H1 (cell line): ENCODE measurements around the gene ARL10. TPM values are rescaled to one million over a fixed set of nuclear protein-coding genes. Genes with fewer than 3 reads are reported as not detected.
A peak's percentile ranks its signal among the peaks of the same experiment; 100 is the strongest.

Experiments
- CTCF ChIA-PET: fragments of 300-600 bp; sonication (Branson Sonifier 250); formaldehyde crosslinking; loops from one replicate; lab custom pipeline; 2021; ENCODE audit not compliant: partially characterized antibody; lab: Charles Lee
- POLR2A ChIA-PET: fragments of 300-600 bp; sonication (Branson Sonifier 250); formaldehyde crosslinking; loops from one replicate; lab custom pipeline; 2021; ENCODE audit warnings: inconsistent platforms; ENCODE audit not compliant: partially characterized antibody; lab: Charles Lee
- DNase-seq, 2 experiments: peaks; one replicate each; pipeline versions ENCODE4 v3.0.0 to v3.0.0-alpha.2; 2010 to 2022; ENCODE audit warnings: low spot score in 2 of 2, low read depth in 1 of 2, mixed read lengths in 1 of 2
- FAIRE-seq: peaks from 2 replicates; lab custom pipeline; 2011; peaks lifted over from hg19 to GRCh38; lab: Jason Lieb, UNC
- H2AFZ ChIP-seq: 2 replicates; pipeline ENCODE4 v1.8.1; 2012; ENCODE audit warnings: low read length, inconsistent platforms
- H2AK5ac ChIP-seq: 2 replicates; pipeline ENCODE4 v1.6.1; 2013; ENCODE audit warnings: low read depth, low read length
- H2BK120ac ChIP-seq: replicated peaks from 2 replicates; pipeline ENCODE3; 2013; ENCODE audit warnings: low read depth, low read length, inconsistent platforms
- H2BK12ac ChIP-seq: 2 replicates; pipeline ENCODE4 v1.6.1; 2013; ENCODE audit warnings: low read depth, low read length
- H2BK15ac ChIP-seq: 2 replicates; pipeline ENCODE4 v1.6.1; 2013; ENCODE audit warnings: low read length
- H2BK20ac ChIP-seq: 2 replicates; pipeline ENCODE4 v1.6.1; 2013; ENCODE audit warnings: low read length
- H2BK5ac ChIP-seq: 2 replicates; pipeline ENCODE4 v1.6.1; 2013; ENCODE audit warnings: low read depth, low read length
- H3K14ac ChIP-seq: 2 replicates; pipeline ENCODE4 v1.6.1; 2013; ENCODE audit warnings: inconsistent platforms; ENCODE audit not compliant: insufficient read length
- H3K18ac ChIP-seq: 2 replicates; pipeline ENCODE4 v1.6.1; 2013; ENCODE audit warnings: low read length; ENCODE audit errors: extremely low read depth
- H3K23ac ChIP-seq: 2 replicates; pipeline ENCODE4 v1.6.1; 2013; ENCODE audit warnings: inconsistent platforms; ENCODE audit not compliant: insufficient read length
- H3K23me2 ChIP-seq: 2 replicates; pipeline ENCODE4 v1.6.1; 2013; ENCODE audit warnings: low read depth, low read length
- H3K27ac ChIP-seq: 2 replicates; pipeline ENCODE4 v1.6.1; 2011; ENCODE audit warnings: low read depth, low read length, inconsistent platforms
- H3K27me3 ChIP-seq, 4 experiments: replicated peaks in 1 of 4; 1 replicate in 1 of 4; 2 replicates in 3 of 4; pipeline versions ENCODE4 v1.6.1 to v1.8.1; 2011 to 2013; ENCODE audit warnings: low read length in 3 of 4, mild to moderate bottlenecking in 3 of 4, inconsistent platforms in 2 of 4, mixed read lengths in 2 of 4, moderate library complexity in 1 of 4; ENCODE audit not compliant: control insufficient read depth in 3 of 4, insufficient read depth in 3 of 4; ENCODE audit errors: extremely low read depth in 1 of 4
- H3K36me3 ChIP-seq, 4 experiments: 2 replicates each; pipeline versions ENCODE4 v1.6.1 to v1.8.1; 2011 to 2013; ENCODE audit warnings: mild to moderate bottlenecking in 4 of 4, low read length in 3 of 4, moderate library complexity in 2 of 4, control low read depth in 1 of 4, inconsistent platforms in 1 of 4; ENCODE audit not compliant: insufficient read depth in 4 of 4, control insufficient read depth in 2 of 4
- H3K4ac ChIP-seq: replicated peaks from 2 replicates; pipeline ENCODE3; 2013; ENCODE audit warnings: low read length, low read depth, mixed read lengths, inconsistent platforms; ENCODE audit not compliant: insufficient read length
- H3K4me1 ChIP-seq, 4 experiments: replicated peaks in 1 of 4; 1 replicate in 1 of 4; 2 replicates in 3 of 4; pipeline versions ENCODE4 v1.6.1 to v1.8.1; 2011 to 2013; ENCODE audit warnings: low read length in 3 of 4, inconsistent platforms in 2 of 4, mixed read lengths in 1 of 4; ENCODE audit not compliant: insufficient read depth in 4 of 4, control insufficient read depth in 3 of 4
- H3K4me2 ChIP-seq, 2 experiments: 2 replicates each; pipeline versions ENCODE4 v1.6.1 to v1.8.1; 2011 to 2013; ENCODE audit warnings: low read depth in 2 of 2, low read length in 2 of 2, control low read depth in 1 of 2, inconsistent platforms in 1 of 2, mild to moderate bottlenecking in 1 of 2; ENCODE audit not compliant: insufficient read depth in 1 of 2
- H3K4me3 ChIP-seq, 4 experiments: fragments of 200-600, 300-600 bp in 1 of 4; sonication (generic), shearing (Covaris generic), sonication (Bioruptor Twin) in 1 of 4; 2 replicates each; pipeline versions ENCODE4 v1.5.1 to v1.8.1; 2011 to 2016; ENCODE audit warnings: low read length in 4 of 4, low read depth in 3 of 4, control low read depth in 2 of 4, inconsistent platforms in 2 of 4, mild to moderate bottlenecking in 2 of 4, mixed read lengths in 1 of 4, moderate library complexity in 1 of 4; ENCODE audit not compliant: insufficient read depth in 2 of 4; ENCODE audit errors: extremely low read depth in 1 of 4
- H3K56ac ChIP-seq: replicated peaks from 2 replicates; pipeline ENCODE3; 2013; ENCODE audit warnings: low read depth, mild to moderate bottlenecking, mixed read lengths, low read length, inconsistent platforms; ENCODE audit not compliant: insufficient read length
- H3K79me1 ChIP-seq: 2 replicates; pipeline ENCODE4 v1.6.1; 2013; ENCODE audit warnings: low read depth, low read length, control low read depth
- H3K79me2 ChIP-seq, 2 experiments: 2 replicates each; pipeline versions ENCODE4 v1.6.1 to v1.8.1; 2012 to 2013; ENCODE audit warnings: low read length in 2 of 2, mild to moderate bottlenecking in 2 of 2, inconsistent platforms in 1 of 2; ENCODE audit not compliant: insufficient read depth in 2 of 2, control insufficient read depth in 1 of 2
- H3K9ac ChIP-seq, 4 experiments: replicated peaks in 1 of 4; 1 replicate in 1 of 4; 2 replicates in 3 of 4; pipeline versions ENCODE4 v1.6.1 to v1.8.1; 2011 to 2013; ENCODE audit warnings: low read depth in 3 of 4, low read length in 3 of 4, control low read depth in 2 of 4, mild to moderate bottlenecking in 2 of 4, moderate library complexity in 2 of 4, inconsistent platforms in 1 of 4; ENCODE audit errors: extremely low read depth in 1 of 4
- H3K9me3 ChIP-seq, 2 experiments: 2 replicates each; pipeline versions ENCODE4 v1.6.1 to v1.8.1; 2012 to 2013; ENCODE audit warnings: mild to moderate bottlenecking in 2 of 2, moderate library complexity in 2 of 2, control low read depth in 1 of 2, inconsistent platforms in 1 of 2, low read depth in 1 of 2, low read length in 1 of 2, mixed read lengths in 1 of 2; ENCODE audit not compliant: insufficient read depth in 2 of 2
- H4K20me1 ChIP-seq, 2 experiments: replicated peaks in 1 of 2; 2 replicates each; pipeline versions ENCODE3 to v1.8.1; 2011 to 2013; ENCODE audit warnings: inconsistent platforms in 2 of 2, low read length in 2 of 2, mild to moderate bottlenecking in 1 of 2; ENCODE audit not compliant: insufficient read depth in 2 of 2, control insufficient read depth in 1 of 2
- H4K5ac ChIP-seq: 2 replicates; pipeline ENCODE4 v1.6.1; 2013; ENCODE audit warnings: low read length, low read depth, mixed read lengths, inconsistent platforms; ENCODE audit not compliant: insufficient read length
- H4K8ac ChIP-seq: 2 replicates; pipeline ENCODE4 v1.8.0; 2013; ENCODE audit warnings: mild to moderate bottlenecking, moderate library complexity, low read length, inconsistent platforms; ENCODE audit not compliant: insufficient read depth; ENCODE audit errors: extremely low read depth
- H4K91ac ChIP-seq: replicated peaks from 2 replicates; pipeline ENCODE3; 2013; ENCODE audit warnings: low read length, mixed read lengths, inconsistent platforms; ENCODE audit not compliant: insufficient read length
- BACH1 ChIP-seq: IDR thresholded peaks from 2 replicates; pipeline ENCODE4 v1.6.1; 2012; ENCODE audit warnings: low read length, improper control_type of control experiment
- EZH2 ChIP-seq: fragments of 200-600 bp; sonication (generic); IDR thresholded peaks from 2 replicates; pipeline ENCODE4 v1.7.1; 2012; ENCODE audit warnings: low read depth, mild to moderate bottlenecking, moderate library complexity, low read length, inconsistent platforms; ENCODE audit not compliant: severe bottlenecking
- GABPA ChIP-seq: IDR thresholded peaks from 2 replicates; pipeline ENCODE4 v1.6.1; 2011; ENCODE audit warnings: mild to moderate bottlenecking, low read length, moderate library complexity, borderline replicate concordance; ENCODE audit not compliant: insufficient read depth
- JUN ChIP-seq: IDR thresholded peaks from 2 replicates; pipeline ENCODE4 v1.6.1; 2011; ENCODE audit warnings: low read depth, mild to moderate bottlenecking, improper control_type of control experiment, low read length
- KDM4A ChIP-seq: IDR thresholded peaks from one replicate; pipeline ENCODE4 v1.7.1; 2012; ENCODE audit warnings: low read depth, mild to moderate bottlenecking, moderate library complexity, low read length, inconsistent platforms; ENCODE audit not compliant: severe bottlenecking
- RNF2 ChIP-seq: fragments of 200-900, 300-1000 bp; sonication (generic); IDR thresholded peaks from 2 replicates; pipeline ENCODE4 v1.7.1; 2016; ENCODE audit warnings: borderline replicate concordance, low read depth, mild to moderate bottlenecking, antibody characterized with exemption, low read length; ENCODE audit not compliant: poor library complexity, severe bottlenecking; ENCODE audit errors: missing control alignments
- SIX5 ChIP-seq: IDR thresholded peaks from 2 replicates; pipeline ENCODE4 v1.6.1; 2011; ENCODE audit warnings: mild to moderate bottlenecking, low read depth, low read length
- SP4 ChIP-seq: IDR thresholded peaks from 2 replicates; pipeline ENCODE4 v1.6.1; 2012; ENCODE audit warnings: low read length, inconsistent platforms
- SUZ12 ChIP-seq: fragments of 200-600 bp; sonication (generic); IDR thresholded peaks from 2 replicates; pipeline ENCODE4 v1.6.1; 2012; ENCODE audit warnings: mild to moderate bottlenecking, inconsistent platforms, low read length, moderate library complexity, mixed read lengths
- TCF12 ChIP-seq: IDR thresholded peaks from 2 replicates; pipeline ENCODE4 v1.6.1; 2011; ENCODE audit warnings: low read depth, mild to moderate bottlenecking, low read length
- ZNF274 ChIP-seq: IDR thresholded peaks from 2 replicates; pipeline ENCODE4 v1.7.0; 2012; ENCODE audit warnings: low read length, borderline replicate concordance; ENCODE audit errors: extremely low read depth
- WGBS, 2 experiments: shearing (Covaris generic) in 1 of 2; methylation state at CpG; one replicate each; pipeline versions ENCODE4 v1.1.6 to v1.1.7; 2013 to 2015; ENCODE audit warnings: low lambda C conversion rate in 2 of 2, mixed read lengths in 2 of 2, inconsistent platforms in 1 of 2, low coverage in 1 of 2, missing lambda C conversion rate in 1 of 2; ENCODE audit not compliant: insufficient replicate concordance in 2 of 2, insufficient coverage in 1 of 2, insufficient read length in 1 of 2; ENCODE audit errors: extremely low coverage in 1 of 2, missing lambda C conversion rate in 1 of 2; 5-methylcytosine and 5-hydroxymethylcytosine counted together
- polyA plus RNA-seq, 7 experiments: library from polyadenylated mRNA; depleted of rRNA in 3 of 7; stranded (reverse) in 5 of 7; unstranded in 2 of 7; fragments of >200 nt in 5 of 7; fragments of 200-250 nt in 2 of 7; gene quantifications; 1 replicate in 5 of 7; 2 replicates in 1 of 7; 4 replicates in 1 of 7; pipeline versions ENCODE4 v1.2.1 to v1.2.3, GENCODE V29; 2011 to 2013; ENCODE audit warnings: missing spikeins in 2 of 7, mixed read lengths in 2 of 7
- total RNA-seq: library from RNA; stranded (reverse); fragmentation: NEBNext Ultra II Directional; extraction: Animal tissue kit (Norgen Biotek cat#: 25700); gene quantifications from 2 replicates; pipeline ENCODE4 v1.2.1, GENCODE V29; 2021
- TF ChIP-seq, protein P1 (sequence below): IDR thresholded peaks from 2 replicates; pipeline ENCODE4 v1.6.1; 2012; ENCODE audit warnings: inconsistent platforms

ARL10 gene
- total and polyA plus RNA-seq, 2 of the 8 experiments (the other 6 are each of a cell fraction or from before 2014, with no cell fraction given), result 3.1 to 7.4 TPM

DNA sequence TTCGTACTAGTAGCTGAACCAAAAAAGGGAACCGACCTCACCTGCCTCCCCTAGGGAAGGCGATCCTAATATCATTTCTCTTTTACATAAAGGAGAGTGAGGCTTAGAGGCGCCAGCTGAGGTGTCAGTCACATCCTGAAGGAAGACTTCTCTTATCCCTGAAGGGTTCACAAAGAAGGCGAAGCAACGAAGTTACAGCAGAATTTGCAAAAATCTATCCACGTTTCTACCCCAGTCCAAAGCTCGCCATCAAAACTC is 3.1 kb upstream of the ARL10 start:
- ChIA-PET CTCF (interaction anchor here (2.0 kb wide), 1 partner anchor 44 kb away, joined by 9 read pairs; no protein-coding TSS in a partner anchor), POLR2A (interaction anchor here (0.7 to 3.6 kb wide), 15 partner anchors 10 to 217 kb away, joined by 3 to 30 read pairs (median 3); partner anchors contain the start of genes HIGD2A, NOP16 and RNF44)
- peak overlapping the region in 1 of 4 experiments; percentile 95; a peak in 1 of 7 replicates for H3K9ac ChIP-seq
- TF ChIP-seq SIX5 (no peak), TCF12 (no peak), JUN (no peak), KDM4A (no peak), SUZ12 (no peak), EZH2 (no peak), RNF2 (no peak), GABPA (no peak), BACH1 (no peak), ZNF274 (no peak), SP4 (no peak)
- TF ChIP-seq, protein P1, sequence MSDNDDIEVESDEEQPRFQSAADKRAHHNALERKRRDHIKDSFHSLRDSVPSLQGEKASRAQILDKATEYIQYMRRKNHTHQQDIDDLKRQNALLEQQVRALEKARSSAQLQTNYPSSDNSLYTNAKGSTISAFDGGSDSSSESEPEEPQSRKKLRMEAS, result no peak

More for the DNA sequence above, 3.1 kb upstream of the ARL10 start:
- Histone ChIP-seq H3K27me3 (peaks cover 7 to 40% (median 31%) of the 10 kb centered on the region in 4 experiments), H4K91ac (no peak overlapping the region), H2BK15ac (no peak overlapping the region), H3K14ac (no peak overlapping the region), H3K23me2 (peaks cover 19% of the 10 kb centered on the region), H3K4me1 (peaks cover 0 to 5% (median 3%) of the 10 kb centered on the region in 4 experiments; a peak in 4 of 7 replicates), H3K27ac (no peak overlapping the region), H4K8ac (no peak overlapping the region), H3K36me3 (peaks cover 0 to 17% (median under 1%) of the 10 kb centered on the region in 4 experiments; a peak in 2 of 8 replicates), H2AK5ac (no peak overlapping the region), H4K20me1 (peaks cover 0 to 6% of the 10 kb centered on the region in 2 experiments), H3K23ac (no peak overlapping the region), H2BK20ac (no peak overlapping the region), H3K4ac (no peak overlapping the region), H2BK5ac (no peak overlapping the region), H3K4me3 (peak overlapping the region; percentile 79 to 95 (median 92); a peak in 6 of 8 replicates), H3K56ac (no peak overlapping the region), H3K18ac (no peak overlapping the region), H3K79me1 (peaks cover 5% of the 10 kb centered on the region; the same call in 1 of the 2 replicates), H2BK120ac (no peak overlapping the region), H3K4me2 (peak overlapping the region; percentile 68 to 79), H2AFZ (peak overlapping the region; percentile 54; the same call in 1 of the 2 replicates), H3K9me3 (no peaks in the 10 kb centered on the region), H4K5ac (no peak overlapping the region), H3K79me2 (peaks cover 5 to 28% of the 10 kb centered on the region in 2 experiments; a peak in 3 of 4 replicates), H2BK12ac (no peak overlapping the region)
- WGBS, 2 experiments, result 46% methylated on average over 8 of the region's 8 CpGs; no CpG with 5 or more reads in 1 of the 2 experiments
- no peak for FAIRE-seq
- no peak for DNase-seq
